Measurements from ENCODE around the gene ABHD11.
"Not testable (repeated sequence)": the region's sequence is repeated elsewhere in the genome, so short reads cannot be mapped to it uniquely, and the experiment has no call there.

ABHD11 gene

DNA sequence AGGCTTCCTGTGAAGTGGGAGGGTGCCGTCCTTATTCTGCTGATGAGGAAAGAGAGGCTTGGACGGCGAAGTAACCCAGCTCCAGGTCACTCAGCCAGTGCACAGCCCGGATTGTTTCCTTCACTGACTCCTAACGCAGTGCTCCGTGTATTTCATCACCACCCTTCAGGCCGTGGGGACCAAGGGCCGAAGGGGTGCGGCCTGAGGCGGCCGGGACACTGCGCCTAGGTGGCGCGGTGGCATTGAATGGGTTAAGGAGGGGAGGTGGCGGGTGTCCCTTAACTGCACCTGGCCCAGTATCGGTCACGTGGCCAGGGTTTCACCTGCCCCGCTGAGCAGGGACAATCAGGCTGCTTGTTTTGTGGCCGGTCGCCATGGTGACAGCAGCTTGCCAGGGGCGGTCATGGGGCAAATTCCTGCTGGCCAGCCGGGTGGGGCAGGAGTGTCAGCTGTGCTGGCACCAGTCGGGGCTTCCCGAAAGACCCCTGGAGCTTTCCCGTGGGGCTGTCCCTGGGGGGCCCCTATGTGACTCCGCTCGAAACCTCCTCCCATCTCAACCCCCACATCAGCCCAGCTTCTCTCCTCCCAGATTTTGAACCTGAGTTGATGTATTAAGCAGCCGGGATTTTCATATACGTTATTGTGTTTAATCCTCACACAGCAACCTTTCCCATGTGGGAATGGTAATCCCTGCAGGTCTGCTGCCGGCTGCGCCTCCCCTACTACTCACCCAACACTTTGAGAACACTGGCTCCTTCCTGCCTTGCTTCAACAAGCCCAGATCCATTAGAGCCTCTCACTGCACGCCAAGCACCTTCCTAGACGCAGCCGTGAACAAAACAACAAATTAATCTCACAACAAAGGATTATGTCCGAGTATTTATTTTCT, 4.4 kb upstream of the ABHD11 start:
- peak in 7 of 14 donors; percentile 7 to 83 (median 18) for DNase-seq

DNA sequence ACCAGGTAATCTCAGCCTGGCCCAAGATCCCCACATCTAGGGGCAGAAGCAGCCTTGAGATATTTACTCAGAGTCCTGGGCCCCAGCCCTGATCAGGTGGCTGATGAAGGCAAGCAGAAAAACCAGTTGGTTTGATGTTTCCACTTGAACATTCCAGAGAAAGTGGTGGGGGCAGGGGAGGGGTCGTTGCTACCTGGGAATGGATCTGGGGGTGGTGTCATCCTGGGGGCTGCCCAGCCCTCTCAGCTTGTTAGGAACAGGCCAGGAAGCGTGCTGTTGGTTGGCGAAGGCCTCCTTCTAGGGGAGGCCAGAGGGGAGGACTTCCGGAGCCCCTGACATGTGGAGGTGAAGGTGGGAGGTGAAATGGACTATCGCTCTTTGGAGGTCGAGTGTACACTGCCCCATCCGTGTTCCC, 3.7 kb upstream of the ABHD11 start:
- DNase-seq: no peak

DNA sequence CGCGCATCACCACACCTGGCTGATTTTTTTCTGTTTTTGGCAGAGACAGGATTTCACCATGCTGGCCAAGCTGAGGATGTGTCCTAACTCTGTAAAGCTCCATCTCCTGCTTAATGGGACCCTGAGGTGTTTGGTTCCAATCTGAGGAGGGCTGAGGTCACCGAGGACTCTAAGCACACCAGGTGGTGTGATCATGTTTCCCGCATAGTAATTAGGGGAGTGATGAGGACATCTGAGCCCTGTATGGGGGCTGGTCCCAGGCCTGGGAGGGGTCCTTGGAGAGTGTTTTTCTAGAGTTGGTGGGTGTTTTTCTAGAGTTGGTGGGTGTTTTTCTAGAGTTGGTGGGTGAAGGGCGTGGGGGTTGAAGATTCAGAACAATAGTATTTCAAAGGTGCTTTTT, 3.0 kb upstream of the ABHD11 start:
- DNase-seq: no peak

DNA sequence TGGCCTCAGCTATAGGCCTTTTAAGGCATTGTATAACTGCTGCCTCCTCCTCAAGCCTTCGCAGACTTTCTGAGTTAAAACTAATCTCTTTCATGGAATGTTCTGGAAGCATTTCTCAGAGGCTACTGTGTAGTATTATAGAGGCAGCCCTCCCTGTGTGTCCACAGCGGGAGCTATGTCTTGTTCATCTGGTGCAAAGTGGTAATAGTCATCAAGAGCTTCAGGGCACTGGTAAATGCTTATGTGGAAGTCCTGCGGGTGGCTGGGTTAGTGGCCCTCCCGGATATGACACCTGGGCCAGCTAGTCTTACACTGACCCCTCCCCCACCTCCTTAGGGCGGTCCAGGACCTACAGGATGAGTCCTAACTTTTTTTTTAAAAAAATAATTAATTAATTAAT, 2.2 kb upstream of the ABHD11 start:
- no peak for DNase-seq

DNA sequence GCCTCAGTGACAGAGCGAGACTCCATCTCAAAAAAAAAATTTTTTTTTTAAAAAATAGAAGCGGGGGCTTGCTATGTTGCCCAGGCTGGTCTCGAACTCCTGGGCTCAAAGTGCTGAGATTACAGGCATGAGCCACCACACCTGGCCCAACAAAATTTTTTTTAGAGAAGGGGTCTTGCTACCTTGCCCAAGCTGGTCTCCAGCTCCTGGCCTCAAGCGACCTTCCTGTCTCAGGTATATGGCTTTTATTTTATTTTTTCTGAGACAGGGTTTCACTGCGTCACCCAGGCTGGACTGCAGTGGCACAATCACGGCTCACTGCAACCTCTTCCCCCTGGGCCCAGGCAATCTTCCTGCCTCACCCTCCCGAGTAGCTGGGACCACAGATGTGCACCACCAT, 1.6 kb upstream of the ABHD11 start:
- DNase-seq: no peak

DNA sequence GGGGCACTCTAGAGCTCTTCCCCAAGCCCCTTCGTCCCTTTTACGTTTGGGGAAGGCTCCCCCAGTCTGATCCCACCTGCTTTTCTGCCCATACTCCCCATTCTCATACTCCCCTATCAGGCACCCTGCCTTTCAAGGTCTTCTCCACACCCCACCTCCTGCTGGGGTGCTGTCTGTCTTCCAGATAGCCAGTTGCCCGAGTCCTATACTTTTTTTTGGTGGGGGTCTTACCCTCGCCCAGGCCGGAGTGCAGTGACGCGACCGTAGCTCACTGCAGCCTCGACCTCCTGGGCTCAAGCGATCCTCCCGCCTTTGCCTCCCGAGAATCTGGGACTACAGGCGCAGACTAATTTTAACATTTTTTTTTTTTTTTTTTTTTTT, 775 bp upstream of the ABHD11 start:
- DNase-seq: peak in 1 of 14 donors; percentile 39

DNA sequence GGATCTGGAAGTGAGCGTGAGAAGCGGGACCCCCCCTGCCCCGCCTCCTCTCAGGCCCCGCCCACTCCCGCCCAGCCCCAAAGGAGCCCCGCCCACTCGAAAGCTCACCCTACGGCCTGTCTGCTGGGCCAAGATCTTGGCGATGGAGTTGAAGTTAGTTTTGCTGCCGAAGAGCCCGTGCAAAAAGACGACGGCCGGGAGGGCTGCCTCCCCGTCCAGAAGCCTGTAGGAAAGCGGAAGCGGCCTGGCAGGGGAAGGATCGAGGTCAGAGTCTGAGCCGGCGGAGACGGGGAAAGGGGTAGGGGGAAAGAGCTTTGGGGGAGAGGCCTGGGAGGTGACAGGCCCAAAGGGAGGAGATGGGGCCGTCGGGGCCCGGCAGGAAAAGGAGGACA, 386 bp downstream of the ABHD11 start:
- DNase-seq: peak in 9 of 14 donors; percentile 15 to 60 (median 48)

DNA sequence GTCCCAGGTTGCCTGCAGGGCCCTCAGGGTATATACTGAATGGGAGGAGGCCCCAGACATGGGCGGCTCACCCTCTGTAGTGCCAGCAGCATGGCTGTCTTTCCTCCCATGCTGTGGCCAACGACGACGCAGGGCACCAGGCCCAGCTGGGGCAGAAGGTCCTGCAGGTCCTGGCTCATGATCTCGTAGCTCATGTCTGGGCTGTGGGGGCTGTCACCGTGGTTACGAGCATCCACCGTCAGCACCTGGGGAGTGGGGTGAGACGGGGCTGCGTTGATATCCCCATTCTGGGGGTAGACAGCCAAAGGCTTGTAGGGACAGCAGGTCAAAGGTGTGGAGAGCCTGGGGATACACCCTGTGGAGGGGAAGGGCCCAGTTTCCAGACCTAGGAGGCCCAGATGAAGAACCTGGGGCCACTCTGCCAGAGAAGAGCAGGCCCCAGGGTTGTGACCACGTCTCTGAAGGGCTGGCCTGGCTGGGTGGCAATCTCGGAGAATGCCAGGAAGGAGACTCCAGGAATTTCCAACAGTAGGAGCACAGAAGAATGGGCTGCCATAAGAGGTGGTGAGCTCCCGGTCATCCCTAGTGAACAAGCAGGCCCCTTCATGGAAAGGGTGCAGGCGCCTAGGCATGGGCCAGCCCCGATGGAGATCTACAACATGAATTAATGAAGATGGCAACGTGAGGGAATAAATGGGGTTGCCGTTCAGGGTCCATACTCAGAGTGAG, 947 bp downstream of the ABHD11 start:
- DNase-seq: no peak

DNA sequence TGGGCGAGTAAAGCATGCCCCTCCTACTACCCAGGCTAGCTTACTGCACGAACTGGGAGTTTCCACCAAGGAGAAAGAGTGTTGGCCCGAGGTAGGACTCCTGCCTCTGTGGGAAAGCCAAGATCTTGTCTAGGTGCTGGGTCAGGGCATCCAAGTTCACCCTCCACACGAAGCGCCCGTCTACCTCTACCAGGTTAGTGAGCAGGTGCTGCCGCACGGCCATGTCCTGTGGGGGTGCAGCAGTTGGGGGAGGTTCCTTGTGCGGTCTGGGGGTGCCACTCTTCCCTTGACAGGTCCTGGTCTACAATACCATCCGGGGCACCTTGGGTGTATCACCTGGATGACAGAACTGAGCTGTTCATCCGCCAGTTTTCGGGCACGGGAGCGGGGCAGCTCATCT, 1.7 kb downstream of the ABHD11 start:
- no peak for DNase-seq

DNA sequence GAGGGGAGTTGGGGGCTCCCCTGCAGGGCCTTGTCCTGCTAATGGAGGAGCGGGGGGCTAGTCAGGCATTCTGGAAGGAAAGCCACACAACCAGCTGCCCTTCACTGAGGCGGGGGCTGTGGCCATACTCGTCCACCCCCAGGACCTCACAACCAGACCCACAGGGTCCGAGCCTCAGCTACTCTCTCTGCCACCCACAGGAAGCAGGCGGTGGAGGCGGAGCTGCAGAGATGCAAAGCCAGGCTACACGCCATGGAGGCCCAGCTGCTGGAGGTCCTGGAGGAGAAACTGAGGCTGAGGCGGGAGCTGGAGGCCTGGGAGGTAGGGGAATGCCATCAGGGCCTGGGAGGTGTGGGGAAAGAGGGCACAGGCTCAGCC, 3.1 kb downstream of the ABHD11 start:
- no peak for DNase-seq

DNA sequence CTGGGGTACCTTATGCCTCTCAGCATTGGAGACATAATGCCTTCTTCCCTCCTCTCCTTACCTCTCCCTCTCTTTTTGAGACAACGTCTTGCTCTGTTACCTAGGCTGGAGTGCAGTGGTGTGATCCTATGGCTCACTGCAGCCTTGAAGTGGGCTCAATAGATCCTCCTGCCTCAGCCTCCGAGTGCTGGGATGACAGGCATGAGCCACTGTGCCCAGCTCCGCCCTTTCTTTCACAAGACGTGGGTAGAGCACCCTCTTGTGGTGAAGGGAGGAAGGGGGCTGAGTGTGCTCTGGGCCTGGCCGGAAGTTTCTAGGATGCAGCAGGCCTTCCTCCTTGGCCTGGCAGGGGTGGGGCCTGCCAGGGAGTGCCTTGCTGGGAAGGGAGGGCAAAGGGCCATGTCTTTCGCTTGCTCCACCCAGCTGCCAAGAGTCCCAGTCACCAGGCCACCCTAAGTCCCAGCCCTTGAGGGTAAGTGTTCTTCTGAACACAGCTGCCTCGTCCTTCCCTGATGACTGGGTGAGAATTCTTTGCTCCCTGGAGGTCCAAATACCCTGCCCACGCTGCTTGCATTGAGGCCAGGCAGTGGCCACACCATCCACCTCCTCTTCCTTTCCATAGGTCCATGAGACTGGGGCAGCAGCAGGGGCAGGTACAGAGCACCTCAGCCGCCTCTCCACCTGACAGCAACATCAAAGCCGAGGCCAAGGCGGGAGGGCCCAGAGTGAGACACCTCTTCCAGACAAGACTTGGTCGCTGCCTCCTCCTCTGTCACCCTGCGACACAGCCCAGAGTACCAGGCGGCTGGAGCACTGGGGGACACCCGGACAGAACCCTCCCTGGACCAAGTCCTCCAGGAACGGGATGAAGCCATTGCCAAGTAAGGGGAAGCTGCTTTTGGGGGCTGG, 3.7 kb downstream of the ABHD11 start:
- peak in 6 of 14 donors; percentile 8 to 57 (median 20) for DNase-seq

DNA sequence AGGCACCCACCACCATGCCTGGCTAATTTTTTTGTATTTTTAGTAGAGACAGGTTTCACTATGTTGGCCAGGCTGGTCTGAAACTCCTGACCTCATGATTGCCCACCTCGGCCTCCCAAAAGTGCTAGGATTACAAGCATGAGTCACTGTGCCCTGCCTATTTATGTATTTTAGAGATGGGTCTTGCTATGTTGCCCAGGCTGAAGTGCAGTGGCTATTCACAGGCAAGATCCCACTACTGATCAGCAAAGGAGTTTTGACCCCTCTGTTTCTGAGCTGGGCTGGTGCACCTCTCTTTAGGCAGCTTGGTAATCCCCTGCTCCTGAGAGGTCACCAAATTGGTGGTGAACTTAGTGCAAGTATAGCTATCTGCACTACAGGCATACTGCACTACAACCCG, 6.2 kb downstream of the ABHD11 start:
- DNase-seq: no peak

DNA sequence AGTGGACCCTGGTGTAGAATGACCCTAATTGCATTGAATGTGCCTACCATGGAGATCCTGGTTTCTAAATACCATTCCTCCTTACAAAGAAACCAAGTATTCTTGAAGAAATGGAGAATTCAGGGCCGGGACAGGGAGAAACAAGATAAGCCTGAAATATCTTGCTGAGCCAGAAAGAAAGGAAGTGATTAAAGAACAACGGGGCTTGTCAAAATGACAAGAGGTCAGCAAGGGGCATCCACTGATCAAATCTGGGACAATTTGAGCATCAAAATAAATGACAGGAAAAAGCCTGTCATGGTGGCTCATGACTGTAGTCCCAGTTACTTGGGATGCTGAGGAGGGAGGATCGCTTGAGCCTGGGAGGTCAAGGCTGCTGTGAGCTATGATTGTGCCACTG, 8.1 kb downstream of the ABHD11 start:
- DNase-seq: no peak

DNA sequence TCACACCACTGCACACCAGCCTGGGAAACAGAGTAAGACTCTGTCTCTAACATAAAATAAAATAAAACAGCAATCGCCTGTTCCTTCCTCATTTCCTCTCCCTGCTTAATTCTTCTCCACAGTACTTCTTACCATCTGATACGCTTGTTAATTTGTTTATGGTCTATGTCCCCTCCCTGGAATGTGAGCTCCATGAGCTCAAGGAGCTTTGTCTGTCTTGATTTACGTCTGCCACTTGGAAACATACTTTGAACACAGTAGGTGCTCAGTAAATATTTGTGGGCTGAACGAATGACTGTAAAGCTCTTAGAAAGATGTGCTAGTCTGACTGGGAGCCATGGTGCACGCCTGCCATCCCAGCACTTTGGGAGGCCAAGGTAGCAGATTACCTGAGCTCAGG, 10.1 kb downstream of the ABHD11 start:
- no peak for DNase-seq

DNA sequence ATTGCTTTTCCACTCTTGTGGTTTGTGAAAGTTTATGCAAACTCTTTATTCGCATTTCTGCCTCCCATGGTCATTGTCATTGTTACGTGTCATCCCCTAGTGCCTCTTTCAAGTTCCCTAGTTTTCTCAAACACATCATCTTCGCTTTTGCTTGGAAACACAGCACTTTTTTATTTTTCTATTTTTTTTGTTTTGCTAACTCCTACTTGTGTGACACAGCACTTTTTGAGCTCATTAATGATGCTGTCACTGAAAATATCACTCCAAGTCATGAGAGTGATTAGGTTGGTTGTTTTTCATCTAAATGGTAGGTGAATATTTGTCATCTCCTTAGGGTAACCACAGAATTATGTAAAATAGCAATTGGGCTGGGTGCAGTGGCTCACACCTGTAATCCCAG, 10.7 kb downstream of the ABHD11 start:
- DNase-seq: no peak

DNA sequence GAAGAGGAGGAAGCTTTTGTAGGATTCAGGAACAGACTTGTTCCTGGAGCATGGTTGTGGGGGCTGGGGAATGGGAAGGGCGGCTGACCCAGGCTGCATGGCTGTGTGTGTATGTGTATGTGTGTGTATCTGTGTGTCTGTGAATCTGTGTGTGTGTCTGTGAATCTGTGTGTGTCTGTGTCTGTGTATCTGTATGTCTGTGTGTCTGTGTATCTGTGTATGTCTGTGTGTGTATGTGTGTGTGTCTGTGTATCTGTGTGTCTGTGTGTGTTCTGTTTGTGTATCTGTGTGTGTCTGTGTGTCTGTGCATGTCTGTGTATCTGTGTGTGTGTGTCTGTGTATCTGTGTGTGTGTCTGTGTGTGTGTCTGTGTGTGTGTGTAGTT, 12.5 kb downstream of the ABHD11 start:
- no peak for DNase-seq

DNA sequence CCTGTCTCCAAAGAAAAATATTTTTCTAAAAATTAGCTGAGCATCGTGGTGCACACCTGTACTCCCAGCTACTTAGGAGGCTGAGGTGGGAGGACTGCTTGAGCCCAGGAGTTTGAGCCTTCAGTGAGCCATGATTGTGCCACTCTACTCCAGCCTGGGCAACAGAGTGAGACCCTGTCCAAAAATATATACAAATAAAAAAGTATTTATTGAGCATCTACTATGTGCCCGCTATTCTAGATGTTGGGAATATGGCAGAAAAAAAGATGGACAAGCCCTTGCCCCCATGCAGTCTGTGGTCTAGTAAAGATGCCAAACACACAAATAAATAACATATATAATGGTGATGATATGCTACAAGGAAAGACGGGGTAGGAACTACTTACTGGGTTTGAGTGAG, 14.8 kb downstream of the ABHD11 start:
- no peak for DNase-seq

DNA sequence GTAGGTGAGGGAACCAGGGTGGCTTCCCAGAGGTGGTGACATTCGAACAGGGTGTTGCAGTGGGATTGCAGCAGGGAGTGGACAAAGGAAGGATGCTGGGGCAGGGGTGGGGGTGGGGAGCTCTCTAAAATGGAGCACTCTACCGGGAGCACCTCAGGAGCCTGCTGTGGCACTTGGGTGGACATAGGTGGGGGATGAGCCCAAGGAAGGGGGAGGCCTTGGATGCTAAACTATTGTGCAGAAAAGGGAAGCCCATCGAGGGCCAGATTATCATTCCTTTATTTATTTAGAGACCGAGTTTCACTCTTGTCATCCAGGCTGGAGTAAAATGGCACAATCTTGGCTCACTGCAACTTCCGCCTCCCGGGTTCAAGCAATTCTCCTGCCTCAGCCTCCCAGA, 15.8 kb downstream of the ABHD11 start:
- no peak for DNase-seq

DNA sequence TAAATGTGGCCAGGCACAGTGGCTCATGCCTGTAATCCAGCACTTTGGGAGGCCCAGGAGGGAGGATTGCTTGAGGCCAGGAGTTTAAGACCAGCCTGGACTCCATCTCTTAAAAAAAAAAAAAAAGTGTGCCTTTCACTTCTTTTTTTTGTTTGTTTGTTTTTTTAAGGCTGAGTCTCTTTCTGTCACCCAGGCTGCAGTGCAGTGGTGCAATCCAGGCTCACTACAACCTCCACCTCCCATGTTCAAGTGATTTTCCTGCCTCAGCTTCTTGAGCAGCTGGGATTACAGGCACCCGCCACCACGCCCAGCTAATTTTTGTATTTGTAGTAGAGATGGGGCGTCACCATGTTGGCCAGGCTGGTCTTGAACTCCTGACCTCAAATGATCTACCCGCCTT, 16.4 kb downstream of the ABHD11 start:
- not testable (repeated sequence) for DNase-seq

DNA sequence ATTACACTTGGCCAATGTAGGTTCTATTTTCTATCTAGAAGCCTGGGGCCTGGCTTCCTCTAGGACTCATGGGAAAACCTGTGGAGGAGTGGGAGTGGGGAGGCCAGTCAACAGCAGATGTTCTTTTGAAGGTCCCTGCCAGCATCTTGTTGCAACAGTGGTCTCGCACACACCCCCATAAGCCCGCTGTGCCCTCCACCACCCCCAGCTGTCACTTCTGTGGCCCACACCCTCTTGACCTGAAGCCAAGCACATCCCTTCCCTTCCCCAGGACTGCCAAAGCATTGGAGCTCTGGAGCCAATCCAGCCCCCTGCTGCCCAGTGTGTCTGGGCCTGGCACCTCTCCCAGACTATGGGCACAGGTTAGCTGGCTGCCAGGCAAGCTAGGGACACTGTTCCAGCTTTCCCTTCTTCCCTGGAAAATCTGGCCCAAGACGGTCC, 17.2 kb downstream of the ABHD11 start:
- DNase-seq: peak in 11 of 14 donors; percentile 6 to 95 (median 70)

DNA sequence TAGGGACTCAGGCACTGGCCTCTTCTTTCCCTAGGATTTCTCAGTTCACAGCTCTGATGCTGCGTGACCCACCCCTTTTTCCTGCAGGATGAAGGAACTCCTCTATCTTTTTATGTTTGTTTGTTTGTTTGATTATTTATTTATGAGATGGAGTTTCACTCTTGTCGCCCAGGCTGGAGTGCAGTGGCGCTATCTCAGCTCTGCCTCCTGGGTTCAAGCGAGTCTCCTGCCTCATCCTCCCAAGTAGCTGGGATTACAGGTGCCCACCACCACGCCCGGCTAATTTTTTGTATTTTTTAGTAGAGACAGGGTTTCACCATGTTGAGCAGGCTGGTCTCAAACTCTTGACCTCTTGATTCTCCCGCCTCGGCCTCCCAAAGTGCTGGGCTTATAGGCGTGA, 18.2 kb downstream of the ABHD11 start:
- not testable (repeated sequence) for DNase-seq

DNA sequence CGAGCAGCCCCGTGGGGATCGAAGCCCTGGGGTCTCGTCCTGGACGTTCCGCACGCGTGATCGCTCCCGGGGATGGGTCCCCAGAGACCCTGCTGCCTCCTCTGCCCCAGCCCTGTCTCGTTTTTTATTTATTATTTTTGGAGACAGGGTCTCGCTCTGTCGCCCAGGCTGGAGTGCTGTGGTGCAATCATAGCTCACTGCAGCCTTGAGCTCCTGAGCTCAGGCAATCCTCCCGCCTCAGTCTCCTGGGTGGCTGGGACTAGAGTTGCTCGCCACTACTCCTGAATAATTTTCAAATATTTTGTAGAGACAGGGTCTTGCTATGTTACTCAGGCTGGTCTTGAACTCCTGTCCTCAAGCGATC, 18.8 kb downstream of the ABHD11 start:
- no peak for DNase-seq

All from C1 segment of cervical spinal cord (tissue), 14 donors.